GM18520 (cell line): ENCODE results near the gene ANAPC2.

ENCODE experiments used
- ATAC-seq: cut with Tn5 transposase; IDR thresholded peaks from one replicate; pipeline ENCODE4 v1.9.1; 2021; ENCODE audit not compliant: unreplicated experiment

The ANAPC2 gene

GRCh38 chr9:137164370-137165249 lies 23.8 kb downstream of the ANAPC2 start:
- no peak for ATAC-seq

GRCh38 chr9:137163805-137164204 lies 24.6 kb downstream of the ANAPC2 start:
- no peak for ATAC-seq

DNA sequence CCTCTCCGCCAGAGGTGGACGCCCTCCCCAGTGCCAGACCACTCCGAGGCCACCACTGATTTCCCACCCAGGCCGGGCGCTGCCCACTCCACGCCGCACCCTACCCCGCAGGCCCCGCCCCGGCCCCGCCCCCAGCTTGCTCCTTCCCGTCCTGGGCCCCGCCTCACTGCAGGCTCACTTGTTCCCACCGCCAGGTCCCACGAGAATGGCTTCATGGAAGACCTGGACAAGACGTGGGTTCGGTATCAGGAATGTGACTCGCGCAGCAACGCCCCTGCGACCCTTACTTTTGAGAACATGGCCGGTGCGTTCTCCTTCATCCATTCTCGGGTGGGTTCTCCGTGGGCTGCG lies 25.0 kb downstream of the ANAPC2 start:
- no peak for ATAC-seq

DNA sequence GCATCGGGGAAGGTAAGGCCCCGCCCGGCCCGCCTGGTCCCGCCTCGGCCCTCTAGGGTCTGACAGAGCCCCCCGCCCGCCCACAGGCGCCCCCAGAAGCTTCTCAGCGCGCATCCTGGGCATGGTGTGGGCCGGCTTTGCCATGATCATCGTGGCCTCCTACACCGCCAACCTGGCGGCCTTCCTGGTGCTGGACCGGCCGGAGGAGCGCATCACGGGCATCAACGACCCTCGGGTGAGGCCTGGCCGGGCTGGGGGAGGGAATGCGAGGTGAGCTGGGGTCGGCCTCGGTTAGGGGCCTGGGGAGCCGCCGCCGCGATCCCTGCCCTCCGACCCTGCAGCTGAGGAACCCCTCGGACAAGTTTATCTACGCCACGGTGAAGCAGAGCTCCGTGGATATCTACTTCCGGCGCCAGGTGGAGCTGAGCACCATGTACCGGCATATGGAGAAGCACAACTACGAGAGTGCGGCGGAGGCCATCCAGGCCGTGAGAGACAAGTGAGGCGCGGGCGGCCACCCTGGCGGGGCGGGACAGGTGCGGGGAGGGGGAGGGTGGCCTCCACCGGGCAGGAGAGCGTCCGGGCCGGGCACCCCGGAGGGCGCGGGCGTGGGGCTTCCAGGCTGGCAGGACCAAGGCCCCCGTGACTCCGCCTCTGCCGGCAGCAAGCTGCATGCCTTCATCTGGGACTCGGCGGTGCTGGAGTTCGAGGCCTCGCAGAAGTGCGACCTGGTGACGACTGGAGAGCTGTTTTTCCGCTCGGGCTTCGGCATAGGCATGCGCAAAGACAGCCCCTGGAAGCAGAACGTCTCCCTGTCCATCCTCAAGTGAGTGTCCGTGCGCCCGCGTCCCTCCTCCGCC lies 25.6 kb downstream of the ANAPC2 start:
- ATAC-seq: no peak

GRCh38 chr9:137161558-137162486 lies 26.5 kb downstream of the ANAPC2 start:
- no peak for ATAC-seq

GRCh38 chr9:137160716-137161557 lies 27.4 kb downstream of the ANAPC2 start:
- ATAC-seq: no peak

- no peak for ATAC-seq
Measured at GRCh38 chr9:137160054-137160425, 28.3 kb downstream of the ANAPC2 start.

- no peak for ATAC-seq
Measured at GRCh38 chr9:137159105-137160053, 29.0 kb downstream of the ANAPC2 start.

DNA sequence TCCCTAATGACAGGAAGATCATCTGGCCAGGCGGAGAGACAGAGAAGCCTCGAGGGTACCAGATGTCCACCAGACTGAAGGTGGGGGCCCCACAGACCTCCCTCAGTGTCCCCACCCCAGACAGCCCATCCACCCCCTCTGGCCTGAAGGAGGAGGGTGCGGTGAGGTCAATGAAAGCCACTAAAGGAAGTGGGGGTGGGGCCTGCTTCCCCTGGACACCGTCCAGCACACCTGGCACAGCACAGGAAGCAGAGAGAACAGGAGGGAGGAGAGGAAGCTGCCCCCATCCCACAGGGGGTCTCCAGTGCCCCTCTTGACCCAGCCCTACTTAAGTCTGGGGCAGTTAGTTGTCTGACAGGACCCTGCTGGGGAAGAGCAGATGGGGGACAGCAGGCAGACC lies 29.7 kb downstream of the ANAPC2 start:
- no peak for ATAC-seq

GRCh38 chr9:137157618-137158415 lies 30.5 kb downstream of the ANAPC2 start:
- ATAC-seq: no peak

GRCh38 chr9:137156567-137157375 lies 31.6 kb downstream of the ANAPC2 start:
- no peak for ATAC-seq

DNA sequence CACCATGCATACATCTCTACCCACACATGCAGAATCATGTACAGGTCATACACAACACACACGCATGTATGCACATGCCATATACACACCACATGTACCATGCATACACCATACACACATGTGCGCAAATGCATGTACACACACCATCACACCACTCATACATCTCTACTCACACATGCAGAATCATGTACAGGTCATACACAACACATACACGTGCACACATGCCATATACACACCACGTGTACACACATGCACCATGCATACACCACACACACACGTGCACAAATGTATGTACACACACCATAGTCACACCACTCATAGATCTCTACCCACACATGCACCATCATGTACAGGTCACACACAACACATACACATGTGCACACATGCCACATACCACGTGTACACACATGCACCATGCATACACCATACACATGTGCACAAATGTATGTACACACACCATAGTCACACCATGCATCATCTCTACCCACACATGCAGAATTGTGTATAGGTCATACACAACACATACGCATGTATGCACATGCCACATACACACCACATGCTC lies 35.4 kb downstream of the ANAPC2 start:
- ATAC-seq: no peak

DNA sequence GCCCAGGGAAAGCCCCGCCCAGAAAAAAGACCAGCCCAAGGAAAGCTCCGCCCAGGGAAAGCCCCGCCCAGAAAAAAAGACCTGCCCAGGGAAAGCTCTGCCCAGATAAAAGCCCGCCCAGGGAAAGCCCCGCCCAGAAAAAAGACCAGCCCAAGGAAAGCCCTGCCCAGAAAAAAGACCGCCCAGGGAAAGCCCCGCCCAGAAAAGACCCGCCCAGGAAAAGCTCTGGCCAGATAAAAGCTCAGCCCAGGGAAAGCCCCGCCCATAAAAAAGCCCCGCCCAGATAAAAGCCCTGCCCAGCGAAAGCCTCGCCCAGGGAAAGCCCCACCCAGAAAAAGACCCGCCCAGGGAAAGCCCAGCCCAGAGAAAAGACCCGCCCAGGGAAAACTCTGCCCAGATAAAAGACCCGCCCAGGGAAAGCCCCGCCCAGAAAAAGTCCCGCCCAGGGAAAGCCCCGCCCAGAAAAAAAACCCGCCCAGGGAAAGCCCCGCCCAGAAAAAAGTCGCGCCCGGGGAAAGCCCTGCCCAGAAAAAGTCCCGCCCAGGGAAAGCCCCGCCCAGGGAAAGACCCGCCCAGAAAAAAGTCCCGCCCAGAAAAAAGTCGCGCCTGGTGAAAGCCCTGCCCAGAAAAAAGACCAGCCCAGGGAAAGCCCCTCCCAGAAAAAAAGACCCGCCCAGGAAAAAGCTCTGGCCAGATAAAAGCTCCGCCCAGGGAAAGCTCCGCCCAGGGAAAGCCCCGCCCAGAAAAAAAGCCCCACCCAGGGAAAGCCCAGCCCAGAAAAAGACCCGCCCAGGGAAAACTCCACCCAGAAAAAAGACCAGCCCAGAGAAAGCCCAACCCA lies 37.5 kb downstream of the ANAPC2 start:
- no peak for ATAC-seq

DNA sequence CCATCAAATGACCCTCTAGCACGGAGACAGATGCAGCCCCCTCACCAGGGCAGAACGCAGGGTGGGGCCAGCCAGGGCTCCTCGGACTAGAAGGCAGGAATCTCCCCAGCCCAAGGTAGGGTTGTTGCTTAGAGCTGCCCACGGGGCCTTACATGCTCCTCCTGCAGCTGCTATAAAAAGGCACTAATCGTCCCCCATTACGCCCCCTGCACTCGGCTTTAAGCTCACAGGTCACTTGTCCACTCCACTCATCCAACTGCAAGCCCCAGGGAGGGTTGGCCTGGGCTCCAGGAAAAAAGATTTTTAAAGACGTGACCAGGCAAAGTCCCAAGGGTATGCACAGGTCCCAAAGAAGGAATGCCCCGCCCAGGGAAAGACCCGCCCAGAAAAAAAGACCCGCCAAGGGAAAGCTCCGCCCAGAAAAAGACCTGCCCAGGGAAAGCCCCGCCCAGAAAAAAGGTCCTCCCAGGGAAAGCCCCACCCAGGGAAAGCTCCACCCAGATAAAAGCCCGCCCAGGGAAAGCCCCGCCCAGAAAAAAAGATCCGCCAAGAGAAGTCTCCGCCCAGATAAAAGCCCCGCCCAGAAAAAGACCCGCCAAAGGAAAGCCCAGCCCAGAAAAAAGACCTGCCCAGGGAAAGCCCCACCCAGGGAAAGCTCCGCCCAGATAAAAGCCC lies 38.3 kb downstream of the ANAPC2 start:
- ATAC-seq: no peak

- no peak for ATAC-seq
Measured at GRCh38 chr9:137149363-137149762, 39.0 kb downstream of the ANAPC2 start.

DNA sequence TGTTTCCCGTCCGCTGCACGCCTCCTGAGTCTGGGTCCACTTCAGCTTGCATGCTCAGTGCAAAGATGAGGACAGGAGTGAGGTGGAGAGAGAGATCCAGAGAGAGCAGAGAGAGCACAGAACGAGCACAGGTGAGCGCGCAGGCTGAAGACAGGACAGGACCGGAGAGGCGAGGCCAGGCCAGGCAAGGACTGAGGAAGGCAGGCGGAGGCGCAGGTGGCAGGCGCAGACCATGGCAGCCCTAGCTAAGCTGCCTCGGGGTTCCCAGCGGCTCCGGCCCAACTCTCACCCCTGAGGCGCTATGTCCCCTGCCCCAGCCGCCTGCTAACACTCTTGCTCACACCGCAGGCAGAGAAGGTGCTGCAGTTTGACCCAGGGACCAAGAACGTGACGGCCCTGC lies 39.7 kb downstream of the ANAPC2 start:
- ATAC-seq: no peak
